ENCODE measurements around the gene G3BP1. TPM values are rescaled to one million over a fixed set of nuclear protein-coding genes. Genes with fewer than 3 reads are reported as not detected.

G3BP1 gene
- total RNA-seq, 4 donors from 2014 or later, result 110 to 180 (median 114) TPM

- no peak for ATAC-seq (ENCODE audit: low FRiP score)
- TF ChIP-seq CTCF (IDR thresholded peaks at IDR 0.05), result no peak
- no peak for DNase-seq (ENCODE audit: low spot score)
Observed at GRCh38 chr5:151808451-151809169, 36.9 kb downstream of the G3BP1 start.

- TF ChIP-seq CTCF (IDR thresholded peaks at IDR 0.05), result no peak
- no peak for ATAC-seq (ENCODE audit: low FRiP score)
- no peak for DNase-seq (ENCODE audit: low spot score)
Observed at GRCh38 chr5:151810449-151810848, 38.7 kb downstream of the G3BP1 start.

GRCh38 chr5:151810897-151811296 is 39.1 kb downstream of the G3BP1 start:
- ATAC-seq (ENCODE audit: low FRiP score) (no peak), DNase-seq (ENCODE audit: low spot score) (no peak)
- TF ChIP-seq CTCF (IDR thresholded peaks at IDR 0.05), result no peak

GRCh38 chr5:151811593-151812321 is 40.0 kb downstream of the G3BP1 start:
- ATAC-seq (ENCODE audit: low FRiP score) (no peak), DNase-seq (ENCODE audit: low spot score) (no peak)
- TF ChIP-seq CTCF (IDR thresholded peaks at IDR 0.05), result no peak

- ATAC-seq (ENCODE audit: low FRiP score), result no peak
- no peak for TF ChIP-seq CTCF (IDR thresholded peaks at IDR 0.05)
Observed at GRCh38 chr5:151812757-151813309, 41.1 kb downstream of the G3BP1 start.

GRCh38 chr5:151815051-151815450 is 43.3 kb downstream of the G3BP1 start:
- no peak for ATAC-seq (ENCODE audit: low FRiP score)
- no peak for TF ChIP-seq CTCF (IDR thresholded peaks at IDR 0.05)
- no peak for DNase-seq (ENCODE audit: low spot score)

More at GRCh38 chr5:151812757-151813309, 41.1 kb downstream of the G3BP1 start:
- DNase-seq (ENCODE audit: low spot score), result no peak
